Endometrial microvascular endothelial cells (primary cell): ENCODE data around the gene PDE4D. TPM values are rescaled to one million over a fixed set of nuclear protein-coding genes. Genes with fewer than 3 reads are reported as not detected.
"Not testable (repeated sequence)": the region's sequence is repeated elsewhere in the genome, so short reads cannot be mapped to it uniquely, and the experiment has no call there.

Source experiments
- in situ Hi-C: cut with HindIII; loops from 2 replicates; pipeline ENCODE4 v1.10.0; 2017; ENCODE audit warnings: low sequenced_read_pairs, low pct_unique_long_range_greater_than_20kb; ENCODE audit errors: inconsistent ontology term
- total RNA-seq: library from RNA; depleted of rRNA; stranded (reverse); fragments of >200 nt; gene quantifications from one replicate; pipeline ENCODE4 v1.2.3, GENCODE V29; 2015; ENCODE audit errors: inconsistent ontology term

The PDE4D gene
- total RNA-seq, 1 donor from 2014 or later, result 7.9 TPM

GRCh38 chr5:59489551-59489950, 404.0 kb downstream of the PDE4D start:
- in situ Hi-C loops, result no loop called here

GRCh38 chr5:59487772-59488729, 405.5 kb downstream of the PDE4D start:
- in situ Hi-C loops, result no loop called here

- in situ Hi-C loops, result no loop called here
Measured at GRCh38 chr5:59487068-59487686, 406.3 kb downstream of the PDE4D start.

GRCh38 chr5:59486508-59486907, 407.0 kb downstream of the PDE4D start:
- in situ Hi-C loops, result no loop called here

- in situ Hi-C loops, result no loop called here
Measured at GRCh38 chr5:59485629-59486439, 407.7 kb downstream of the PDE4D start.

- in situ Hi-C loops, result no loop called here
Measured at GRCh38 chr5:59485107-59485506, 408.4 kb downstream of the PDE4D start.

- in situ Hi-C loops, result no loop called here
Measured at GRCh38 chr5:59484618-59485017, 408.9 kb downstream of the PDE4D start.

GRCh38 chr5:59483971-59484472, 409.5 kb downstream of the PDE4D start:
- in situ Hi-C loops, result no loop called here

- in situ Hi-C loops, result no loop called here
Measured at GRCh38 chr5:59479086-59479485, 414.4 kb downstream of the PDE4D start.

- in situ Hi-C loops, result no loop called here
Measured at GRCh38 chr5:59474324-59474723, 419.2 kb downstream of the PDE4D start.

GRCh38 chr5:59473611-59474010, 419.9 kb downstream of the PDE4D start:
- in situ Hi-C loops, result no loop called here

GRCh38 chr5:59471463-59471862, 422.1 kb downstream of the PDE4D start:
- in situ Hi-C loops, result no loop called here

GRCh38 chr5:59467969-59468368, 425.6 kb downstream of the PDE4D start:
- in situ Hi-C loops, result no loop called here

- in situ Hi-C loops, result no loop called here
Measured at GRCh38 chr5:59466271-59466670, 427.3 kb downstream of the PDE4D start.

GRCh38 chr5:59464969-59465368, 428.6 kb downstream of the PDE4D start:
- in situ Hi-C loops, result no loop called here

GRCh38 chr5:59463618-59464166, 429.8 kb downstream of the PDE4D start:
- in situ Hi-C loops, result not testable (repeated sequence)

- in situ Hi-C loops, result no loop called here
Measured at GRCh38 chr5:59462956-59463355, 430.6 kb downstream of the PDE4D start.

GRCh38 chr5:59460368-59461153, 433.0 kb downstream of the PDE4D start:
- in situ Hi-C loops, result no loop called here
